ENCODE results near the gene ESPNL.

The ESPNL gene

GRCh38 chr2:238166391-238167343 is 66.5 kb downstream of the ESPNL start:
- H3K9me3 ChIP-seq, result no peaks in the 10 kb centered on the region
- H3K27ac ChIP-seq, result no peak overlapping the region
- peaks cover 5 to 42% (median 31%) of the 10 kb centered on the region in 3 donors for H3K36me3 ChIP-seq
- H3K4me3 ChIP-seq, result no peak overlapping the region
- peaks cover 0 to 27% of the 10 kb centered on the region in 2 donors for H3K27me3 ChIP-seq
- TF ChIP-seq CTCF (IDR thresholded peaks at IDR 0.05), result no peak
- intact Hi-C loops (cut with DNase I; ENCODE audit: low total_unique reads), result no loop called here
- peaks cover 0 to 49% (median 34%) of the 10 kb centered on the region in 4 donors for H3K4me1 ChIP-seq
- no peak for DNase-seq

- no peak for DNase-seq
- peaks cover 0 to 21% of the 10 kb centered on the region in 2 donors for H3K27me3 ChIP-seq
- H3K9me3 ChIP-seq, result no peaks in the 10 kb centered on the region
- intact Hi-C loops (cut with DNase I; ENCODE audit: low total_unique reads), result no loop called here
- no peak overlapping the region for H3K4me3 ChIP-seq
- H3K36me3 ChIP-seq, result peaks cover 11 to 48% (median 37%) of the 10 kb centered on the region in 3 donors
- TF ChIP-seq CTCF (IDR thresholded peaks at IDR 0.05), result no peak
- peaks cover 0 to 51% (median 34%) of the 10 kb centered on the region in 4 donors for H3K4me1 ChIP-seq
- H3K27ac ChIP-seq, result no peak overlapping the region
Measured at GRCh38 chr2:238167344-238167715, 67.2 kb downstream of the ESPNL start.

DNA sequence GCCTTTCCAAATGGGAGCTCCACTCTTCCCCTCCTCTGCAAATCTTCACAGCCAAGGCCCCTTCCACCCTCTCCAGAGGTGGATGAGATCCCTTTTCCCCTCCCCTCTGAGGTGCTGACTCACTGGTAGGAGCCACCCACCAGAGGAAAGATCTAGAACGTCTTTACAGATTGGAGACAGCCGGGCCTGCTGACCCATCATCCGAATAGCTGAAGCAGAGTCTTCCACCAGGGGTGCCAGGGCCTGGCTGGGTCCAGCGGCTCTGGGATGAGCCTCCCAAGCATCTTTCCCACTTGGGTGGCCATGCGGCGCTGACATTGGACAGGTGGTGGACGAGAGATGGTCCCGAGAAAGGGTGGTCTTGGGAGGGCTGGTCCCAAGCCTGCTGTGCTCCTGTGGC is 67.6 kb downstream of the ESPNL start:
- intact Hi-C loops (cut with DNase I; ENCODE audit: low total_unique reads), result no loop called here
- Histone ChIP-seq H3K4me3 (no peak overlapping the region), H3K9me3 (no peaks in the 10 kb centered on the region), H3K4me1 (peaks cover 0 to 51% (median 34%) of the 10 kb centered on the region in 4 donors), H3K36me3 (peaks cover 16 to 53% (median 42%) of the 10 kb centered on the region in 3 donors), H3K27me3 (peaks cover 0 to 17% of the 10 kb centered on the region in 2 donors), H3K27ac (peak overlapping the region; percentile 44 to 51)
- no peak for TF ChIP-seq CTCF (IDR thresholded peaks at IDR 0.05)
- no peak for DNase-seq

DNA sequence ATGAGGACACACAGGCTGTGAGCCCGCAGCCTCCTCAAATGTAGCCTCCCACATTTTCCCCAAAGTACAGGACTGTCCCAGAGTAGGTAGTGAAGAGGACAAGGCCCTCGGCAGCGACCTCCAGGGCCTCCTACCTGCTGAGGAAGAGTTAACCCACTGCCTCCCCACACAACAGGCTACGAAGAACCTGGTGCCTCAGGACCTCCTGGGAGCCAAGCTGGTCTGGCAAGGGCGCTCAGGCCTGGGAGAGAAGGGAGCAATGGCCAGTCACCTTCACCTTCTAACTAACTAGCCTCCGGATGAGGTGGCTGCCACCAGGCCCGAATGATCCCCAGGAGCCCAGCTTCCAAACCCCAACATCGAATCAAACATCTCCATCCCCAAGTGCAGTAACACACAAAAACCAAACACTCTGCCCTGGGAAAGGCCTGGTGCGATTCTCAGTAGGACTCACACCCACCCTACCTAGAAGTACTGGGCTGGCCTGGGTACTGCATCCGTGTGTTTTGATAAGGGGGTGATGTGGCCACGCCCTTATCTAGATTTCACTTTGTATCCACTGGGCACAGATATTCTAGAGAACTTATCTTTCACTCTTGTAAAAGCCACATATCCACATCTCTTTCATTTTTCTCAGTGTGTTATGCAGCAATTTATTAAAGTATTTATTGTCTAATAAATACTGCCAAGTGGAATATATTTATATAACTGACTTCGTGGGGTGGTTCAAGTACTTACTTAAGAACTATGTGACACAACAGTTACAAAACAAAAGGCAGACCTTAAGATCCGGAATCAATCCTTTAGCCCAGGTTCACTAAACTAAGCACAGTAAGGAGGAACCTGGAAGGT is 68.3 kb downstream of the ESPNL start:
- Histone ChIP-seq H3K9me3 (no peaks in the 10 kb centered on the region), H3K4me3 (no peak overlapping the region), H3K27ac (peak overlapping the region; percentile 44 to 51), H3K27me3 (peaks cover 0 to 10% of the 10 kb centered on the region in 2 donors), H3K4me1 (peaks cover 0 to 47% (median 32%) of the 10 kb centered on the region in 4 donors), H3K36me3 (peaks cover 22 to 59% (median 48%) of the 10 kb centered on the region in 3 donors)
- DNase-seq, result no peak
- no peak for TF ChIP-seq CTCF (IDR thresholded peaks at IDR 0.05)
- intact Hi-C loops (cut with DNase I; ENCODE audit: low total_unique reads), result no loop called here

GRCh38 chr2:238169048-238169707 is 69.0 kb downstream of the ESPNL start:
- H3K27ac ChIP-seq, result peak overlapping the region; percentile 44 to 51
- no peak for TF ChIP-seq CTCF (IDR thresholded peaks at IDR 0.05)
- DNase-seq, result peak; percentile 82 to 85
- H3K4me3 ChIP-seq, result no peak overlapping the region
- intact Hi-C loops (cut with DNase I; ENCODE audit: low total_unique reads), result no loop called here
- H3K9me3 ChIP-seq, result no peaks in the 10 kb centered on the region
- H3K4me1 ChIP-seq, result peaks cover 0 to 40% (median 25%) of the 10 kb centered on the region in 4 donors
- H3K27me3 ChIP-seq, result peaks cover 0 to 2% of the 10 kb centered on the region in 2 donors
- peaks cover 29 to 67% (median 56%) of the 10 kb centered on the region in 3 donors for H3K36me3 ChIP-seq
